Measurements from ENCODE around the gene LAMP1. TPM values are rescaled to one million over a fixed set of nuclear protein-coding genes. Genes with fewer than 3 reads are reported as not detected.
"Not testable (repeated sequence)": the region's sequence is repeated elsewhere in the genome, so short reads cannot be mapped to it uniquely, and the experiment has no call there.

The LAMP1 gene
- total RNA-seq, 1 donor from 2014 or later = 152 TPM

GRCh38 chr13:113299951-113300350, 2.9 kb downstream of the LAMP1 start:
- Mint-ChIP-seq H3K4me3 (no peak overlapping the region), H3K27ac (no peak overlapping the region), H3K36me3 (peaks cover 3% of the 10 kb centered on the region), H3K4me1 (ENCODE audit: unreplicated experiment) (peaks cover 21% of the 10 kb centered on the region), H3K9me3 (no peaks in the 10 kb centered on the region), H3K27me3 (peaks cover 8% of the 10 kb centered on the region)
- no peak for TF ChIP-seq CTCF (conservative IDR thresholded peaks at IDR 0.05)
- DNase-seq (ENCODE audit: extremely low spot score, unreplicated experiment) = no peak

- H3K4me3 Mint-ChIP-seq = no peak overlapping the region
- no peak for DNase-seq (ENCODE audit: extremely low spot score, unreplicated experiment)
- H3K27me3 Mint-ChIP-seq = no peaks in the 10 kb centered on the region
- no peak overlapping the region for H3K27ac Mint-ChIP-seq
- H3K9me3 Mint-ChIP-seq = no peaks in the 10 kb centered on the region
- peaks cover 7% of the 10 kb centered on the region for H3K36me3 Mint-ChIP-seq
- H3K4me1 Mint-ChIP-seq (ENCODE audit: unreplicated experiment) = peaks cover 16% of the 10 kb centered on the region
- TF ChIP-seq CTCF (conservative IDR thresholded peaks at IDR 0.05) = no peak
These were observed 5.9 kb downstream of the LAMP1 start for GRCh38 chr13:113302986-113303385.

DNA sequence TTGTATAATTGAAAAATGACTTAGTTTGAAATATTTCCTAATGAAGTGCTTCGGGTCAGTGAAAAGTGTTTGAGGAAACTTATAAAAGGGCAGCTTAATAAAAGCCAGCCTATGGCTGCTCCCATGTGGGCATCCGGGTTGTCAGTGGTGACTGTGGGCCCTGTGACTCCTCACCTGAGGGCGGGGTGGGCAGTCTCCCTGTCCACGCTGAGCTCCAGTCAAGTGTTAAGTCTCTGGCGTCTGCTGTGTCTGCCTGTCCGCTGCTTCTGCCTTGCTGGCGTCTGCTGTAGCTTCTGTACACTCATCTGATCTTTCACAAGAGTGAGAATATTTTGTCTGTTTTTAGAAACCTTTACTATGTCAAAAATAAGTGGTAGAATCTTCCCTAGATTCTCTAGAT, 7.1 kb downstream of the LAMP1 start:
- no peak for DNase-seq (ENCODE audit: extremely low spot score, unreplicated experiment)
- H3K4me1 Mint-ChIP-seq (ENCODE audit: unreplicated experiment) = peaks cover 8% of the 10 kb centered on the region
- H3K27me3 Mint-ChIP-seq = no peaks in the 10 kb centered on the region
- H3K27ac Mint-ChIP-seq = no peak overlapping the region
- peaks cover 4% of the 10 kb centered on the region for H3K36me3 Mint-ChIP-seq
- TF ChIP-seq CTCF (conservative IDR thresholded peaks at IDR 0.05) = no peak
- no peaks in the 10 kb centered on the region for H3K9me3 Mint-ChIP-seq
- H3K4me3 Mint-ChIP-seq = no peak overlapping the region

DNA sequence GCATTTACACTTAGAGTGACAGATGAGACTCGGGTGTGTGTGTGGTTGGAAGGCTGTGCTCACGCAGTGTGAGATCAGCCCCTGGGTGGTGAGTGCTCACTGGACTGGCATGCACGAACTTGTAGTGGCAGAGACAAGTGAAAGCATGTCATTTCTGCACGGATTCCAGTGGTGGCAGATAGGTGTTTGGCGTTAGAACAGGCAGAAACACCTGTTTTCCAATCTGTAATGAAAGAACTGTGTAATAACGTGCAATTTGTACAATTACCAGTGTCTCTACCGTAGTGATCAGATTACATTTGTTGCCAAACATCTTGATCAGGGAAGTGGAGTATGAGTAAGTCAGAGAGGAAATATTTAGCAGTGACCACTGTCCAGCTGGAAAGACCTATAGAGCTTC, 8.2 kb downstream of the LAMP1 start:
- DNase-seq (ENCODE audit: extremely low spot score, unreplicated experiment) = no peak
- H3K27ac Mint-ChIP-seq = peak overlapping the region; percentile 65
- H3K4me3 Mint-ChIP-seq = peak overlapping the region; percentile 44
- H3K27me3 Mint-ChIP-seq = no peaks in the 10 kb centered on the region
- peaks cover 8% of the 10 kb centered on the region for H3K36me3 Mint-ChIP-seq
- H3K4me1 Mint-ChIP-seq (ENCODE audit: unreplicated experiment) = peaks cover 8% of the 10 kb centered on the region
- TF ChIP-seq CTCF (conservative IDR thresholded peaks at IDR 0.05) = no peak
- no peaks in the 10 kb centered on the region for H3K9me3 Mint-ChIP-seq

DNA sequence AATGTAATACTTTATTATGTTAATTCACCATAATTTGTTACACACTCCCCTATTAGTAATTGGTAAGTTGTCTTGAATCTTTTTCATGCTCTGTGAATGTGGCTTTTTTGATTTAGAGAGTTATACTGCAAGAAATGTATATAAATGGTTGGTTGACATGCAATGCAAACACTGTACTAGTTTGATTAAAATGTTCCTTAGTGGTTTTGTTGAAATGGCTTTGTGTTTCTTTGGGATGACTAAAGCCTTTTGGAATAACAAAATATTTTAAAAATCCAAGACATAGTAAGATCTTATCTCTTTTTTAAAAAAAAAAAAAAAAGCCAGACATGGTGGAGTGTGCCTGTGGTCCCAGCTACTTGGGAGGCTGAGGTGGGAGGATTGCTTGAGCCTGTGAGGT, 10.5 kb downstream of the LAMP1 start:
- no peak for TF ChIP-seq CTCF (conservative IDR thresholded peaks at IDR 0.05)
- no peak overlapping the region for H3K27ac Mint-ChIP-seq
- peaks cover 12% of the 10 kb centered on the region for H3K36me3 Mint-ChIP-seq
- no peak for DNase-seq (ENCODE audit: extremely low spot score, unreplicated experiment)
- peaks cover 8% of the 10 kb centered on the region for H3K4me1 Mint-ChIP-seq (ENCODE audit: unreplicated experiment)
- H3K27me3 Mint-ChIP-seq = no peaks in the 10 kb centered on the region
- H3K9me3 Mint-ChIP-seq = no peaks in the 10 kb centered on the region
- H3K4me3 Mint-ChIP-seq = no peak overlapping the region

GRCh38 chr13:113309473-113309872, 12.4 kb downstream of the LAMP1 start:
- Mint-ChIP-seq H3K27ac (peak overlapping the region; percentile 10), H3K9me3 (no peaks in the 10 kb centered on the region), H3K4me1 (ENCODE audit: unreplicated experiment) (peaks cover 8% of the 10 kb centered on the region), H3K36me3 (peaks cover 12% of the 10 kb centered on the region), H3K27me3 (no peaks in the 10 kb centered on the region), H3K4me3 (no peak overlapping the region)
- DNase-seq (ENCODE audit: extremely low spot score, unreplicated experiment) = no peak
- TF ChIP-seq CTCF (conservative IDR thresholded peaks at IDR 0.05) = no peak

- H3K9me3 Mint-ChIP-seq, H3K27ac Mint-ChIP-seq, H3K4me3 Mint-ChIP-seq: not testable (repeated sequence)
These were observed 17.1 kb downstream of the LAMP1 start for GRCh38 chr13:113314112-113314511.

GRCh38 chr13:113314895-113315470, 17.9 kb downstream of the LAMP1 start:
- H3K27ac Mint-ChIP-seq; H3K4me1 Mint-ChIP-seq (ENCODE audit: unreplicated experiment); H3K4me3 Mint-ChIP-seq; H3K36me3 Mint-ChIP-seq; H3K27me3 Mint-ChIP-seq; H3K9me3 Mint-ChIP-seq; DNase-seq (ENCODE audit: extremely low spot score, unreplicated experiment): not testable (repeated sequence)

More at GRCh38 chr13:113314112-113314511, 17.1 kb downstream of the LAMP1 start:
- DNase-seq (ENCODE audit: extremely low spot score, unreplicated experiment); H3K27me3 Mint-ChIP-seq; H3K36me3 Mint-ChIP-seq; H3K4me1 Mint-ChIP-seq (ENCODE audit: unreplicated experiment): not testable (repeated sequence)

Data from type B pancreatic cell (in vitro differentiated cells).